Kidney (tissue), 14 donors: ENCODE measurements around the gene CENPO. TPM values are rescaled to one million over a fixed set of nuclear protein-coding genes. Genes with fewer than 3 reads are reported as not detected.

Experiments used
- DNase-seq, 5 donors: peaks; one replicate each; pipeline ENCODE4 v3.0.0-alpha.2; 2013 to 2020
- FAIRE-seq: peaks from 2 replicates; lab custom pipeline; 2012; peaks lifted over from hg19 to GRCh38; lab: Jason Lieb, UNC
- H3K27ac ChIP-seq, 2 donors: one replicate each; pipeline ENCODE4 v1.7.0; 2013; ENCODE audit warnings: low read depth in 2 of 2, low read length in 2 of 2, inconsistent platforms in 1 of 2
- H3K27me3 ChIP-seq: one replicate; pipeline ENCODE4 v1.7.1; 2013; ENCODE audit warnings: low read length, inconsistent platforms; ENCODE audit not compliant: control insufficient read depth, insufficient read depth
- H3K36me3 ChIP-seq, 3 donors: one replicate each; pipeline versions ENCODE4 v1.7.0 to v1.7.1; 2013; ENCODE audit warnings: low read length in 3 of 3, control low read depth in 1 of 3, inconsistent platforms in 1 of 3; ENCODE audit not compliant: insufficient read depth in 3 of 3, control insufficient read depth in 2 of 3
- H3K4me1 ChIP-seq, 3 donors: one replicate each; pipeline versions ENCODE4 v1.7.0 to v1.7.1; 2013; ENCODE audit warnings: low read length in 3 of 3, inconsistent platforms in 1 of 3, low read depth in 1 of 3; ENCODE audit not compliant: control insufficient read depth in 2 of 3, insufficient read depth in 2 of 3
- H3K4me3 ChIP-seq, 3 donors: one replicate each; pipeline versions ENCODE4 v1.7.0 to v1.8.1; 2013; ENCODE audit warnings: low read length in 3 of 3, control low read depth in 1 of 3, inconsistent platforms in 1 of 3
- H3K9ac ChIP-seq, 3 donors: one replicate each; pipeline versions ENCODE4 v1.7.0 to v1.7.1; 2013; ENCODE audit warnings: low read length in 3 of 3, control low read depth in 1 of 3, inconsistent platforms in 1 of 3
- H3K9me3 ChIP-seq, 3 donors: one replicate each; pipeline versions ENCODE4 v1.7.0 to v1.7.1; 2013; ENCODE audit warnings: low read length in 3 of 3, control low read depth in 1 of 3, inconsistent platforms in 1 of 3; ENCODE audit not compliant: control insufficient read depth in 2 of 3, insufficient read depth in 1 of 3
- intact Hi-C: fragments of 100-400 bp; cut with DNase I; formaldehyde crosslinking; loops from one replicate; pipeline ENCODE4 v1.11.1; 2022
- polyA plus RNA-seq: library from polyadenylated mRNA; stranded (reverse); fragments of 350-450 nt; fragmentation: Illumina TruSeq; extraction: RNeasy Lipid Tissue Mini Kit (QIAGEN cat#74804); gene quantifications from one replicate; pipeline ENCODE4 v1.2.3, GENCODE V29; 2014; ENCODE audit warnings: low read depth, low replicate concordance; ENCODE audit not compliant: insufficient read depth
- total RNA-seq: library from RNA; stranded (reverse); fragmentation: NEBNext Ultra II Directional; extraction: Animal tissue kit (Norgen Biotek cat#: 25700); gene quantifications from one replicate; pipeline ENCODE4 v1.2.1, GENCODE V29; 2021
- TF ChIP-seq, protein P1 (sequence below): IDR thresholded peaks from 3 replicates; pipeline ENCODE4 v1.5.1; 2012; ENCODE audit warnings: mild to moderate bottlenecking, moderate library complexity, borderline replicate concordance; ENCODE audit not compliant: insufficient read depth; ENCODE audit errors: extremely low read depth
- donor health status: control.
- donor health status: control.
- donor health status: control.
- donor health status: control.
- donor health status: control.
- donor health status: DM: yes; HTN: yes; CAD: no.
- donor health status: Normal renal cell carcinoma (clear cell type).

The CENPO gene
- total and polyA plus RNA-seq, 2 donors from 2014 or later, result 1.5 to 5.7 TPM

DNA sequence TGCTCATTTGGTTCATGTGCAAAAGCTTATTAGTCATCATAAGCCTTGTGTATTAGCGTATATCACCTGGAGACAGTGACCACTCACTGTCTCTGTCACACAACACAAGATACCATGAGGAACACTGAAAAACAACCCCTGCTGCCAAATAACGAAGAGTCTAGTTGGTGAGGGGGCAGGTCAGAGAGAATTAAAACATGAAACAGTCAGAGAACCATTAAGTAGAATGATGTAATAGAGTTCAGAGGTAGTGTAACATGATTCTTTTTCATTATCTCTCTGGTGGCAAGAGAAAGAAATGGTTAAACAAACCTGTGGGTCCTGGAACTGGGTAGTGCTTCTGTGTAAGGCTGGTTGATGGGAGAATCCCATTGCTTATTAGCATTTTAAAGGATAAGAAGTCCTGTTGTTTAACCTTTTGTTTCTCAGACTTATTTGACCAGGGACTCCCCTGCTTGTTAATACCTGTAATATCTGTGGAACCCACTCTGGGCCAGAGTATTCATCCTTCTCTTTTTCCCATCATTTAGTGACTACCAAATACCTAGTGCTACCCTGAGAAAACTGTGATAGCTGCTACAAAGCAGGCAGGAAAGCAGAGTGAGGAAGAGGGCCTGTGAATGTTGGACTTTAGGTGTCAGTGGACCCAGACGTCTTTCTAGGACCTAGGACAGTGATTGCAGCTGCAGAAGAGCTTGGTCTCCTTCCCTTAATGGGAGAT is 38.1 kb upstream of the CENPO start:
- TF ChIP-seq, protein P1, sequence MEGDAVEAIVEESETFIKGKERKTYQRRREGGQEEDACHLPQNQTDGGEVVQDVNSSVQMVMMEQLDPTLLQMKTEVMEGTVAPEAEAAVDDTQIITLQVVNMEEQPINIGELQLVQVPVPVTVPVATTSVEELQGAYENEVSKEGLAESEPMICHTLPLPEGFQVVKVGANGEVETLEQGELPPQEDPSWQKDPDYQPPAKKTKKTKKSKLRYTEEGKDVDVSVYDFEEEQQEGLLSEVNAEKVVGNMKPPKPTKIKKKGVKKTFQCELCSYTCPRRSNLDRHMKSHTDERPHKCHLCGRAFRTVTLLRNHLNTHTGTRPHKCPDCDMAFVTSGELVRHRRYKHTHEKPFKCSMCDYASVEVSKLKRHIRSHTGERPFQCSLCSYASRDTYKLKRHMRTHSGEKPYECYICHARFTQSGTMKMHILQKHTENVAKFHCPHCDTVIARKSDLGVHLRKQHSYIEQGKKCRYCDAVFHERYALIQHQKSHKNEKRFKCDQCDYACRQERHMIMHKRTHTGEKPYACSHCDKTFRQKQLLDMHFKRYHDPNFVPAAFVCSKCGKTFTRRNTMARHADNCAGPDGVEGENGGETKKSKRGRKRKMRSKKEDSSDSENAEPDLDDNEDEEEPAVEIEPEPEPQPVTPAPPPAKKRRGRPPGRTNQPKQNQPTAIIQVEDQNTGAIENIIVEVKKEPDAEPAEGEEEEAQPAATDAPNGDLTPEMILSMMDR, result no peak
- FAIRE-seq, result no peak
- no peaks in the 10 kb centered on the region for H3K27me3 ChIP-seq
- peaks cover 0 to 54% (median 26%) of the 10 kb centered on the region in 3 donors for H3K36me3 ChIP-seq
- no peaks in the 10 kb centered on the region for H3K4me1 ChIP-seq
- peak in 3 of 5 donors; percentile 34 to 86 (median 78) for DNase-seq
- H3K4me3 ChIP-seq, result no peak overlapping the region
- no peaks in the 10 kb centered on the region for H3K9me3 ChIP-seq
- intact Hi-C loops, result no loop called here
- H3K27ac ChIP-seq, result no peak overlapping the region
- H3K9ac ChIP-seq, result no peak overlapping the region

- Histone ChIP-seq H3K36me3 (peaks cover 0 to 51% (median 26%) of the 10 kb centered on the region in 3 donors), H3K4me1 (no peaks in the 10 kb centered on the region), H3K4me3 (no peak overlapping the region), H3K27ac (no peak overlapping the region), H3K27me3 (no peaks in the 10 kb centered on the region), H3K9me3 (no peaks in the 10 kb centered on the region), H3K9ac (no peak overlapping the region)
- DNase-seq, result no peak
- TF ChIP-seq, protein P1, result no peak
- FAIRE-seq, result no peak
- intact Hi-C loops, result no loop called here
Observed at GRCh38 chr2:24756789-24757188, 36.4 kb upstream of the CENPO start.

- no peak overlapping the region for H3K27ac ChIP-seq
- no peak overlapping the region for H3K9ac ChIP-seq
- H3K4me3 ChIP-seq, result no peak overlapping the region
- TF ChIP-seq, protein P1, result no peak
- H3K4me1 ChIP-seq, result no peaks in the 10 kb centered on the region
- no peaks in the 10 kb centered on the region for H3K27me3 ChIP-seq
- peaks cover 12 to 29% (median 20%) of the 10 kb centered on the region in 3 donors for H3K36me3 ChIP-seq
- intact Hi-C loops, result no loop called here
- no peaks in the 10 kb centered on the region for H3K9me3 ChIP-seq
- DNase-seq (no peak), FAIRE-seq (no peak)
Observed at GRCh38 chr2:24761866-24762265, 31.4 kb upstream of the CENPO start.
